Gastrocnemius medialis (tissue), 4 donors: ENCODE data around the gene PUM1.

Experiments
- CTCF ChIP-seq, 5 experiments: fragments of 450-650 bp in 3 of 5; fragments of 200-600 bp in 2 of 5; sonication (generic) in 2 of 5; IDR thresholded peaks in 4 of 5; conservative IDR thresholded peaks in 1 of 5; 1 replicate in 4 of 5; 2 replicates in 1 of 5; pipeline ENCODE4 v1.5.1; 2016 to 2019; ENCODE audit warnings: antibody characterized with exemption in 5 of 5, mild to moderate bottlenecking in 3 of 5, moderate library complexity in 3 of 5
- POLR2A ChIP-seq, 2 donors: fragments of 450-650 bp; IDR thresholded peaks; one replicate each; pipeline ENCODE4 v1.6.1; 2017; ENCODE audit warnings: antibody characterized with exemption in 2 of 2, mild to moderate bottlenecking in 2 of 2, moderate library complexity in 2 of 2

DNA sequence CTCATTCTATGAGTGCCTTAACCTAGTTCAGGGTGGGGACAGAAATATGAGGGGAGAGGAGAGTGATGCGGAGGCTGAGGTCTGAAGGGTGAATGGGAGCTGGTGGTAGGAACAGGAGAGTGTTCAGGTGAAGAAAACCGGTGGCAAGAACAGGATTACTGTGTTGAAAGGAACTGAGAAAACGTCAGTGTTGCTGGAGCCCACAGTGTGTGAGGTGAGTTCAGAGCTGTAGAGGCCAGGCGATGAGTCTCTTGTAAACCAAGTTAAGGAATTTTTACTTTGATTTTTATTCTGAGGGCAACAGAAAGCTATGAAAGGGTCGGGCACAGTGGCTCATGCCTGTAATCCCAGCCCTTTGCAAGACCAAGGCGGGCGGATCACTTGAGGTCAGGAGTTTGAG is 45.3 kb upstream of the PUM1 start:
- TF ChIP-seq CTCF (IDR thresholded peaks at IDR 0.05 in 4 of 5, conservative IDR thresholded peaks at IDR 0.05 in 1 of 5) (no peak), POLR2A (IDR thresholded peaks at IDR 0.05) (no peak)
